Ovary (tissue), 3 donors: Measurements from ENCODE around the gene ANXA5.

ENCODE experiments used
- CTCF ChIP-seq, 3 donors: fragments of 450-650 bp in 2 of 3; fragments of 200-600 bp in 1 of 3; IDR thresholded peaks; one replicate each; pipeline versions ENCODE4 v1.5.1 to v1.8.0; 2016 to 2022; ENCODE audit warnings: antibody characterized with exemption in 3 of 3, mild to moderate bottlenecking in 1 of 3
- POLR2A ChIP-seq: fragments of 450-650 bp; IDR thresholded peaks from one replicate; pipeline ENCODE4 v1.6.1; 2017; ENCODE audit warnings: antibody characterized with exemption, mild to moderate bottlenecking, moderate library complexity
- donor health status: DM: no; HTN: no; CAD: no.

GRCh38 chr4:121662225-121662624 lies 34.6 kb downstream of the ANXA5 start:
- TF ChIP-seq CTCF (IDR thresholded peaks at IDR 0.05) (no peak), POLR2A (no peak)
